Stimulated activated CD4-positive, alpha-beta T cell treated with anti-CD3 and anti-CD28 coated beads, TNF-alpha, amount 100 ng/mL, for 24 hours (primary cell): Measurements from ENCODE around the gene GINS2.

Experiments used
- DNase-seq, 3 experiments: peaks; one replicate each; pipeline ENCODE4 v3.0.0-alpha.2; 2020; ENCODE audit warnings: low read depth in 3 of 3

GINS2 gene

DNA sequence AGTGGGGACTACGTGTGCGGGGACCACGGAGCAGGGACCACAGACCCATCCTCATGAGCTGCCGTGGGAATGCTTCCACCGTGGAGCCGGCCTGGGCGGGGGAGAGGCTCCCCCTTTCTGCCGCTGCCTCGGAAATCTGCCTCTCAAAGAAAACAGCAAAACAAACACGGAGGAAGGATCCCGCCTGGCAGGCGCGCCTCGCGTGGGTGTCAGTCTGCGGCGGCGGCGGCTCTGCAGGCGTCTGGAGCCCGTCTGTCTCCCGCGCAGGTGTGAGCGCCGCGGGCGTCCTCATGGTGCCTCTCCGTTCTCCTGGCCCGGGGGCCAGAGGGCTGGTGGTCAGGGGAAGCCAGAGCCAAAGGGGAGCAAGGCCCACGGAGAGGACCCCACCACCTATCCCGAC lies 48.2 kb downstream of the GINS2 start:
- DNase-seq, result no peak

GRCh38 chr16:85640254-85640558 lies 48.5 kb downstream of the GINS2 start:
- DNase-seq, result no peak

- DNase-seq, result no peak
These were observed 49.1 kb downstream of the GINS2 start for GRCh38 chr16:85639529-85640253.

- DNase-seq, result no peak
These were observed 49.9 kb downstream of the GINS2 start for GRCh38 chr16:85638695-85639409.

GRCh38 chr16:85637808-85638647 lies 50.7 kb downstream of the GINS2 start:
- DNase-seq, result no peak

DNA sequence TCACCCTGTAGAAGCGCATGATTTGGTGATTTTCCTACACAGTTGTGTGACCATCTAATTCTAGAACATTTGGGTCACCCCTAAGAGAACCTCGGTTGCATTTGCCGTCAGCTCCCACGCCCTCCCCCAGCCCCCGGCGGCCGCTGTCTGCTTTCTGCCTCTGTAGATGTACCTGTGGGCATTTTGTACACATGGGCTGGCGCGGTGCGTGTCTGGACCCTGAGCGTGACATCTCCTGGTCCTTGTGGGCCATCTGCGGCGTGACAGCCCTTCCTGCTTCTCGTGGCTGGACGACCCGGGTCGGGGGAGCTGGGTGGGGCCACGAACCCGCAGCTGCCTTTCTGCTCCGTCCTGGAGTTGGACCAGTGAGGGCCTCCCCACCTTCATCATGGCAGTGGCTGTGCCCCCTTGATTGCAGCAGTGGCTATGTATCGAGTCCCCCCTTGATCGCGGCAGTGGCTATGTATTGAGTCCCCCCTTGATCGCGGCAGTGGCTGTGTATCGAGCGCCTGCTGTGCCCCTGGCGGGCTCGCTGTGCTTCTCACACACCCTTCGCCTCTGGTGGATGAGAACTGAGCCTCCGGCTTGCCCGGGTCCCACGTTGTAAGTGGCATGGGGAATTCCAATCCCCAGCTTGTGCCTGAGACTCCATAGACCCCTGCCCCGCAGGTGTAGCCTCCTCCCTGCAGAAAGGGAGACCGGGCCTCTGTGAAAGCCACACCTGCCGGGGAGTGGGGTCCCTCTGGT lies 51.5 kb downstream of the GINS2 start:
- DNase-seq, result no peak

- no peak for DNase-seq
These were observed 52.4 kb downstream of the GINS2 start for GRCh38 chr16:85636234-85636812.

- no peak for DNase-seq
These were observed 53.1 kb downstream of the GINS2 start for GRCh38 chr16:85635545-85636140.

DNA sequence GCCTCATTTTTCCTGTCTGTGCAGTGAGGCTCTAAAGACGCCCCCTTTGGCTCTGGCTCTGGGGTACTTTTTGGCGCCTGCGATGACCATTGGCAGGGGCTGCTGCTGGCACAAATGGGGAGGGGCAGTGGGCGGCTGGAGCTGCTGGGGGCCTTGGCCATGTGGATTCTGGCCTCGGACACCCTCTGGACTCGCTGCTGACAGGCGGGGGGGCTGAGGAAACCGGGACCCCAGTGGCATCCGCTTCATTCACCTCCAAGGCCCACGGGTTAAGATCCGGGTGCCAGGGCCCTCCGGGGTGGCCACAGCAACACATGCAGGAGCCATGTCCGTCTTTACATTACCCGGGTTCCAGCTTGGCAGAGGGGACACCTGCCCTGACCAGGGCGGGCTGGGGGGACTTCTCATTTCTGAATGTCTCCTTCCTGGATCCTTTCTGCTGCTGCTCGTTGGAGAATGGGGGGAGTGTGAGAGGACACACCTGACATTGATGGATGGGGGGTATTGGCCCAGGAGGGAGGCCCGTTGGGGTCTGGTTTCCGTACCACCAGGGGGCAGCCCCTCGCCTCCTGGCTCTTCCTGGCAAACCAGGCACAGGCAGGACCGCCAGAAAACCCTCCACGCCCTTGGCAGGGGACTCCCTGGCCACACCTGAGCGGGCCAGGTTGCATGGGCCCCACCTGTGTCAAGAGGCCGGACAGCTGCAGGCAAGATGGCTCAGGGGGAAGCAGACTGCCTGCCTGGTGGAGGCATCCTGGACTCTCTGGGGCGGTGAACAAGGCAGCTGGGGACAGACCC lies 53.8 kb downstream of the GINS2 start:
- no peak for DNase-seq

DNA sequence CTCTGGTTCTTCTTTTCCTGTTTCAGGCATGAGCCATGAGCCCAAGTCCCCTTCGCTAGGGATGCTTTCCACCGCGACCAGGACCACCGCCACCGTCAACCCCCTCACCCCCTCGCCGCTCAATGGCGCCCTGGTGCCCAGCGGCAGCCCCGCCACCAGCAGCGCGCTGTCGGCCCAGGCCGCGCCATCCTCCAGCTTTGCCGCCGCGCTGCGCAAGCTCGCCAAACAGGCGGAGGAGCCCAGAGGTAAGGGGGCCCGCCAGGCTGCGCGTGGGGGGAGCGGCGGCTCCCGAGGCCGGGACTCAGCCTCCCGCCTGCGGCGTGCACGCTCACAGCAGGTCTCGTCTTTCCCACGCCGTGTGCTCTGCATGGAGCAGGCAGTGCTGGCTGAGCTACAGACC lies 54.9 kb downstream of the GINS2 start:
- DNase-seq, result no peak

DNA sequence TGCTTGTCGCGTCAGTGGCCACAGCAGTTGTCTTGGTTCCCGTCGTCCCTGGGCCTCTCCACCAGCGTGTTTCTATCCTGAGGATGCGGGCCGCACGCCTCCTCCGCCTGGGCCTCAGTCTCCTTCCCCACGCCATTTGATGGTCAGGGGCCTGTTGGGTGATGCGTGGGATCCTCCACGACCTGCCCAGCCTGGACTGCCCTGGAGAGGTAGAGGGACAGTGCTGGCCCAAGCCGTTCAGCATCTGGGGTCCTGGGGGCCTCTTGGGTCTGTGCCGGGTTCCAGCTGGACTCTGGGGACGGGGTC lies 55.4 kb downstream of the GINS2 start:
- no peak for DNase-seq

GRCh38 chr16:85632709-85633437 lies 55.9 kb downstream of the GINS2 start:
- no peak for DNase-seq

DNA sequence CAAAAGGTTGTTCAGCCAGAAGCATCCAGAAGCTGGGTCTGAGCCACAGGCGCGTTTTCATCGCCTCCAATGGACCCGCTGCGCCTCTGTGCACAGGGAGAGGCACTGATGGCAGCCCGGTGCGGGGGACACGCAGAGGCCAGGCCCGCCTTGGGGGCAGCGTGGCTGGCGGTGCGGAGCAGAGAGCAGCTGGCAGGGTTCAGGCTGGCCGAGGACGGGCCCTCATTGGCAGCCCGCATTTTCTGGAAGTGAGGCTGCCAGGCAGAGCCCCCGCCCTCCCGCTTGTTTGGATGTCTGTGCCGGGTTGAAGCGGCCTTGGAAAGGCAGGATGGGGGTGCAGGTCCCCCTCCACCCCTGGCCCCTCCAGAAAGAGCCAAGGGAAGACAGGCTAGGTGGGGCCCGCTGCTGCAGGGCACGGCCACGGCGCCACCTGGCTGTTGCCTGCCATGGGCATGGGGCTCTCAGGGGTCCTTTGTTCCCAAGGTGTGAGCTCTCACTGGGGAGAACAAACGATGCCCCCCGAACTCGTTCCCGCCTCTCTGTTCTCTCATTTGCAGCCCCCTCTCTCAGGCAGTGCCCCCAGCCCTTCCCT lies 56.9 kb downstream of the GINS2 start:
- DNase-seq, result no peak

- DNase-seq, result no peak
These were observed 57.5 kb downstream of the GINS2 start for GRCh38 chr16:85631230-85631629.

DNA sequence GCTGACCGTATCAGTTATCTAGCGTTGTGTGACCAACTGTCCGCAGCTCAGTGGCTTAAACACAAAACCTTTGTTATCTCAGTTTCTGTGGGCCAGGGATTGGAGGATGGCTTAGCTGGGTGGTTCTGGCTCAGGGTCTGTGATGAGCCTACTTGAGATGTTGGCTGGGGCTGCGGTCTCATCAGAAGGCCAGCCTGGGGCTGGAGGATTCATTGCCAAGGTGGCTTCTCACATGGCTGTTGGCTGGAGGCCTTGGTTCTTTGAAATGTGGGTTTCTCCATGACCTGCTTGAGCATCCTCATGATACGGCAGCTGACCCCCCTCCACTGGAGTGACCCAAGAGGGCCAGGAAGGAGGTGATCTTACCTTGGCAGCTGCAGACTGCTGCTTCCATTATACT lies 58.9 kb downstream of the GINS2 start:
- no peak for DNase-seq

GRCh38 chr16:85629326-85629725 lies 59.4 kb downstream of the GINS2 start:
- no peak for DNase-seq

- no peak for DNase-seq
These were observed 60.1 kb downstream of the GINS2 start for GRCh38 chr16:85628645-85629044.

GRCh38 chr16:85628265-85628556 lies 60.5 kb downstream of the GINS2 start:
- no peak for DNase-seq

GRCh38 chr16:85627526-85628264 lies 61.1 kb downstream of the GINS2 start:
- no peak for DNase-seq
